CD4-positive, alpha-beta T cell treated with Interleukin-4 for 1 hour (primary cell): Measurements from ENCODE around the gene SLC15A3.

Experiments
- DNase-seq, 2 donors: peaks; one replicate each; pipeline ENCODE4 v3.0.0-alpha.2; 2020 to 2022

Gene SLC15A3

DNA sequence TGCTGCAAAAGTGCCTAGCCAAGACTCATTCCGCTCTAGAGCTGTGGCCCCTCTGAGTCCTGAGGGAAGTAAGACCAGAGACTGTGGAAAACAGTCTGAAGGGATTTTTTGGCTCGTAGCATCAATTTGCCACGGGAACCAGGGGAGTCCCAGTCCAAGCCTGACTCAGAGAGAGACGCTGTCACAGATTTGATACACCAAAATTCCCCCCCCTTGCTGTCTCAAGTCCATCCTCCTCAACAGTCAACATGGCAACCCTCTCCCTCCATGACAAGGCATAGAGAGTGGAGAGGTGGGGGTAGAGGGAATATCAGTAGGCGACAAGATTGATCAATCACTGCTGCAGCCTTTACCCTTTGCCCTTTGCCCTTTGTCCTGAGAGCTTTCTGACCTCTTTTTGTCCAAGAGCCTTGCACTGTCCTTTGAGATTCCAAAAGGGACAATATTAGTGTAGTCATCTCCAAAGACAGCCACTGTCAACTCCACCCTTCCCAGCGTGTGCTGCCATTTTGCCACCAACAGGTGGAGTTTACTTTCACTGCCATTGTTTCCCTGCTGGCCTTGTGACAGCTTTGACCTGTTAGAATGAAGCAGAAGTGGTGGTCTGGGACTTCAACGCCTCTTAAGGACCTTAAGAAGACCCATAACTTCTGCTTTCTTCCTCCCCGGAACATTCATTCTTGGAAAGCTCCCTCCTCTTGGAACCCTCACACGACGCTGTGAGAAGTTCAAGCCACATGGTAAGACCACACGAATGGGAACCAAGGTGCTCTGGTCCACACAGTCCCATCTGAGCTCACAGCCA is 7.3 kb downstream of the SLC15A3 start:
- DNase-seq, result no peak

DNA sequence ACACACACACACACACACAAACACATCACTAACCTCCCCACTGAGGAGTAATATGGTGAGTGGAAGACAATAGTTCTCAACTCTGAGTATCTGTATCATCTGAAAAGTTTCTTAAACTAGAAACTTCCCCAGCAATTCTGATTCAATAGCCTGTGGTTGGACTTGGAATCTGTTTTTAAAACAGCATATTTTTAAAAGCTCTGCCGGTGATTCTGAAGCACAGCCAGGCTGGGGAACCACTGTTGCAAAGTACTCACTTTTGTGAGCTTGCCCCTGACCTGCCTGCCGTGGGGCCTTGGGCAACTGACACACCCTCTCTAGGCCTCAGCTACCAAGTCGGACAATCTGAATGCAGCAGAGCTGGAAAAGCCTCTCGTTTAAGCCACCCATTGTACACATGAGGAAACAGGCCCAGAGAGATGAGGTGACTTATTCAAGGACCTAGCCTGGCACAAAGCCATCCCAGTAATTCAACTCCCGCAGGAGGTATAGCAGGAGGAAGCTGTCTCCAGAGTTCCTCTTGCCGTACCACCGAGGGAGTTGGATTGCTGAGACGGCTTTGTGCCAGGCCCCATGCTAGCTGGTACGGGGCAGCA is 8.9 kb downstream of the SLC15A3 start:
- DNase-seq, result no peak

DNA sequence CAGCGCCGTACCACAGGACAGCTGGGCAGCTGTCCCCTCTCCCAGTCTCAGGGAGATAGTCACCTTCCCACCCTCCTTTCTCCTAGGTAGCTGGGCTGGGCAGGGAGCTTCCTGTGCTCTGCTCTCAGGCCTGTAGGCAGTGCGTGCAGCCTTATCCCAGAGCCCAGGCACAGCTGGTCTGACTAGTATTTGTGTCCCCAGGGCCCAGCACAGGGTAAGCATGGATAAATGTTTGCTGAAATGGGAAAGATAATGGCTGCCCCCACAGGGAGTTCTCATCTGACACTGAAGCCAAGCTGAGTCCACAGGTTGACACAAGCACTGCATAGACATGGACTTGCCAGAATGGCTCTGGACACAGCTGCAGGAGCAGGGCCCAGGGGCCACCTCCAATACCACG is 9.8 kb downstream of the SLC15A3 start:
- no peak for DNase-seq

DNA sequence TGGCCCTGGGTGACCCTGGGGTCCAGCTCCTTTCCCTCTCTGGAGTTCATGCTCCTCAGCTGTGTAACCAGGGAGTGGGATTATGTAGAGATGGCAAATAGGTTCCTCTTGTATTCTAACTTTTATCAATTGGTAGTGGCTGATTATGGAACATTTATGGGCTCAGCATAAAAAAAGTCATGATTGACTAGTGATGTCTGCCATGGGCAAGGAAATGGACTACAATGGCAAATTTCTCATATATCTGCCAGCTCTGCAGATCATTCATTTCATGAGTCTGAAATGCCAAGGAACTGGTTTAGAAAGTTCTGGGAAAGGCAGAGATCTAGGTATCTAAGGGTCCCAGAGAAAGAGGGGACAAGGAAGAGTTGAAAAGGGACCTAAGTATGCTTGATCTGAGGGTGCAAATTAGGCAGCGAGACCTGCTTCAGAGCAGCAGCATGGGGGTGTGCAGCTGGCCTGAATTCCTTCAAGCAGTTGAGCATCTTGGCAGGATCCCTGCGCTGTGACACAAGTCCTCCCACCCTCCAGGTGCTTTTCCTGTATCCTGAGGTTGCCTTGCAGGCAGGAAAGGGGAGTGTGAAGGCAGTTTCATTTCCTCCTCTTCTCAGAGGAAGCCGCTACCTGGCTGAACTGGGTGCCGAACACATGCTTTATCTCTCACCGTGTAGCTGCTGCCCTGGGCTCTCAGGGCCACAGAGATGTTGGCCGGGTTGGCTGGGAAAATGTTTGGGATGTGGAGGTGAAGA is 10.4 kb downstream of the SLC15A3 start:
- no peak for DNase-seq

DNA sequence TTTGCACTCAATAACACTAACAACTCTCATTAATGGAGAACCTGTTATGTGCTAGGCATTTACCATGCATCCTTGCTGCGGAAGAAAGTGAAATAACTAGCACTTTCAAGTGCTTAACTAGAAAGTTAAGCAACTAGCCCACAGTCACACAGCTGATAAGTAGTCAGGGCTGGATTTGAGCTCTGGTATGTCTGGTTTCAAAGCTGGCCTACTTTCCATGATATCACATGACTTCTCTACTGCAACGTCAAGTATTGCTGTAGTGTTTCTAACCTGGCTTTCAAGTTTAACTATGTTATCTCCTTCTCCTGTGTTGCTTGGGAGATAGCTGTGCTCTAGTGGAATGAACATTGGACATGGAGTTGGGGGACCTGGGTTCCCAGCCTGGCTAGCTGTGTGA is 12.1 kb downstream of the SLC15A3 start:
- no peak for DNase-seq

DNA sequence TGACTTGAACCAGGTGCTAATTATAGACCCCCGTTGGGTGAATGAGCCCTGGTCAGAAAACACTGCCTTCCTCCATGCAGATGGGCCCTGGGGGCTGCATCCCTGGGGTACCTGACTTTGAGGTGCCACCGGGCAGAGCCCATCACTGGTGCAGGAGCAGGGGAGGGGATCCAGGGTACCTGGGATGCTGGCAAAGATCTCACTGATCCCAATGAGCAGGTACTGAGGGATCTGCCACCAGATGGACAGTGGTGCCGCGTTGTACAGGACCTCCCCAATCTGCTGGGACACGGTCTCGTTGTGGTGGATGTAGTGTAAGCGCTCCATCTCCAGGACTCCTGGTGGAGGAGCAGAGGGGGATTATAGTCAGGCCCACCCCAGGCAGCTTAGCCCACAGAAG is 12.7 kb downstream of the SLC15A3 start:
- DNase-seq, result no peak

DNA sequence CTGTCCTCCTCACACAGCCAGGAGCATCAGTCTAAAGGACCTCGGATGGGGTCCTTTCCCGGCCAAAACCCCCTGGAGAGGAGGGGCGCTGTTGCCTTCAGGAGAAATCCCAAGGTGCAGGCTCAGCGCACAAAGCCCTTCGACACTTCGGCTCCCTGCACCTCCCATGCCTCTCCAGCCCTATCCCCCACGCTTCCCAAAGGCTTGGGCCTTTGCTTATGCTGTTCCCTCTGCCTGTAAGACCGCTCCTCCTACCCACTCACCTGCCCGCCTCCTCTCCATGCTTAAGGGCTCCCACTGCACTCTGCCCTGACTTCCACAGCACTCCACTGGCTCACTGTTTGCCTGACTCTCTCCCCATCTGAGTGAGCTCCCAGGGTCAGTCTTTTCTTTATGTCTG is 13.5 kb downstream of the SLC15A3 start:
- DNase-seq, result no peak

DNA sequence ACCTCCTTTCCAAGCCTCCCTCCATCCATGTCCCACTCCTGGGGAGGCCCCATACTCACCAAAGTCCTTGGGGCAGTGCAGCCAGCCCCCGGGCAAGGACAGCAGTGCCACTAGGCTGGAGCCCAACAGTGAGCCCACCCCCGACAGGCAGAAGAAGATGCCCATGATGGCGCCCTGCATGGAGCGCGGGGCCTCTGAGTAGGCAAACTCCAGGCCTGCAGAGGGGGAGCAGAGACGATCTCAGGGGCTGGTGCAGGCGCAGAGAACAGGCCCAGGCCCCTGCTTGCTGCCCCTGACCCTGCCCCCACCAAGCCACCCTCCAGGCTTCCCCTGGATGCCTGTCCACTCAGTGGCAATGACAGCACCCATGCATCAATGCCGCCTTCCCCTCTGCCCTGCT is 14.2 kb downstream of the SLC15A3 start:
- no peak for DNase-seq

DNA sequence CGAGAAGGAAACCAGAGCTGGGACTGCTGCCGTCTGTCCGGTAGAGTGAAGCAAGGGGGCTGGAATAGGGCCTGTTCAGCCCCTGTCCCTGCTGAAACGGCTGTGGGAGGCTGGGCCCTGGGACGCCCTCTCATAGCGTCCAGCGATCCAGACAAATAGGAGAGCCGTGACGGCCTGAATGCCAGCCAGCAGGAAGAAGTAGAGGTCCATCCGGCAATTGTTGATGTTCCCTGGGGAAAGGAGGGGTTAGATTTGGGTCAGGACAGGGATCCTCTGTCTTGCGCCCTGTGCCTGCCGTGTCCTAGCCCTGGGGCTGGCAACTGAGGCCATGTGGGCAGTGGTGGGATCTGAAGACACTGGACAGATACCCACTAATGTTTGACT is 14.8 kb downstream of the SLC15A3 start:
- DNase-seq, result no peak

DNA sequence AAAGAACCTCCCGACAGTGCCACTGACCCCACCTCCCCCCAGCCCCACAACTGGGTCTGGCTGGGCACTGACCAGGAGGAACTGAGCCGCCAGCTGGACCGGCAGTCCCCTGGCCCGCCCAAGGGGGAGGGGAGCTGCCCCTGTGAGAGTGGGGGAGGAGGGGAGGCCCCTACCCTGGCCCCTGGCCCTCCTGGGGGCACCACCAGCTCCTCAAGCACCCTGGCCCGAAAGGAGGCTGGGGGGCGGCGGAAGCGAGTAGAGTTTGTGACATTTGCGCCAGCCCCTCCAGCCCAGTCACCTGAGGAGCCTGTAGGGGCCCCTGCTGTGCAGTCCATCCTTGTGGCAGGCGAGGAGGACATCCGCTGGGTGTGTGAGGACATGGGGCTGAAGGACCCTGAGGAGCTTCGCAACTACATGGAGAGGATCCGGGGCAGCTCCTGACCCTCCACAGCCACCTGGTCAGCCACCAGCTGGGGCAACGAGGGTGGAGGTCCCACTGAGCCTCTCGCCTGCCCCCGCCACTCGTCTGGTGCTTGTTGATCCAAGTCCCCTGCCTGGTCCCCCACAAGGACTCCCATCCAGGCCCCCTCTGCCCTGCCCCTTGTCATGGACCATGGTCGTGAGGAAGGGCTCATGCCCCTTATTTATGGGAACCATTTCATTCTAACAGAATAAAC is 15.4 kb downstream of the SLC15A3 start:
- DNase-seq, result no peak

DNA sequence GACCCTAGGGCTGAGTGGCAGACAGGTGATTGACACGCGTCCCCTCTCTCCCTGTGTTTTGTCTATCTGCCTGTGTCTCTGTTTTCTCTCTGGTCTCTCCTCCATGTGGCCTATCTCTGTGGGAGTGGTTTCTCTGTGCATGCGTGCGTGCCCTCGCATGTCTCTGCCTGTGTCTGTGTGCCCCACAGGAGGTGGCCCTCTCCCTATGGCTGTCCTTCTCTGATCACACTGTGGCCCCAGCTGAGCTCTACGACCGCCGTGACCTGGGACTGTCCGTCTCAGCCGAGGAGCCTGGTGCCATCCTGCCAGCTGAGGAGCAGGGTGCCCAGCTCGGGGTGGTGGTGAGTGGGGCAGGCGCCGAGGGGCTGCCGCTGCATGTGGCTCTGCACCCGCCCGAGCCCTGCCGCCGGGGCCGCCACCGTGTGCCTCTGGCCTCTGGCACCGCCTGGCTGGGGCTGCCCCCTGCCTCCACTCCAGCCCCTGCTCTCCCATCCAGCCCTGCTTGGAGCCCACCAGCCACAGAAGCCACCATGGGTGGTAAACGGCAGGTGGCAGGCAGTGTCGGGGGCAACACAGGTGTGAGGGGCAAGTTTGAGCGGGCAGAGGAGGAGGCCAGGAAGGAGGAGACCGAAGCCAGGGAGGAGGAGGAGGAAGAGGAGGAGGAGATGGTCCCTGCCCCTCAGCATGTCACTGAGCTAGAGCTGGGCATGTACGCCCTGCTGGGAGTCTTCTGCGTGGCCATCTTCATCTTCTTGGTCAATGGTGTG is 16.1 kb downstream of the SLC15A3 start:
- DNase-seq, result no peak

DNA sequence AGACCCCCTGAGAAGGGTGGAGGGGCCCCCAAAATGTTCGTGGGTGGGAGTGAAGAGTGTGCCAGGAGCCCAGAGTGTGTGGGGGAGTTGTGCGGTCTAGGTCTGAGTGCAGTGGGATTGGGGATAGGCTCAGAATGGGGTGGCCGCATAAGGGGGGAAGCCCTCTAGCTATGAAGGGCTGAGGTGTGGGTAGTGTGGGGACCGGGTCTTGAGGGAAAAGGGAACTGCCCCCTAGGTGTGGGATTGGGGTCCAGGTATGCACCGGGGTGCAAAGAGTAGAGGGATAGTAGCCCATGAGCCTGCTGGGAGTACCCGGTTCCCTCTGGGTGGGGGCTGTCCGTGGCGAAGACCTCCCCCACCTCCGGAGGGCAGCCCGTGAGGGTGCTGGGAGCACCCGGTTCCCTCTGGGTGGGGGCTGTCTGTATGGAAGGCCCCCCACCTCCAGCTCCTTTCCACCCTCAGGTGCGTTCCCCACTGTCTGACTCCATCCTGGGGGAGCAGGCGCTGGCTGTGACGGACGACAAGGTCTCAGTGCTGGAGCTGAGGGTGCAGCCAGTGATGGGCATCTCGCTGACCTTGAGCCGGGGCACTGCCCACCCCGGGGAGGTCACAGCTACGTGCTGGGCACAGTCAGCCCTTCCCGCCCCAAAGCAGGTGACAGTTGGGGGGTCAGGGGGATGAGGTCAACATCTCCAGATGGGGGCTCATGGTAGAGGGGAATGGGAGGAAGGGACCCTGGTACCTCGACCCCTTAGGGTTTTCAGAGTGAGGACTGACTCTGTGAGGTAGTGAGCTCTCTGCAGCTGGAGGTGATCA is 17.0 kb downstream of the SLC15A3 start:
- DNase-seq, result no peak

DNA sequence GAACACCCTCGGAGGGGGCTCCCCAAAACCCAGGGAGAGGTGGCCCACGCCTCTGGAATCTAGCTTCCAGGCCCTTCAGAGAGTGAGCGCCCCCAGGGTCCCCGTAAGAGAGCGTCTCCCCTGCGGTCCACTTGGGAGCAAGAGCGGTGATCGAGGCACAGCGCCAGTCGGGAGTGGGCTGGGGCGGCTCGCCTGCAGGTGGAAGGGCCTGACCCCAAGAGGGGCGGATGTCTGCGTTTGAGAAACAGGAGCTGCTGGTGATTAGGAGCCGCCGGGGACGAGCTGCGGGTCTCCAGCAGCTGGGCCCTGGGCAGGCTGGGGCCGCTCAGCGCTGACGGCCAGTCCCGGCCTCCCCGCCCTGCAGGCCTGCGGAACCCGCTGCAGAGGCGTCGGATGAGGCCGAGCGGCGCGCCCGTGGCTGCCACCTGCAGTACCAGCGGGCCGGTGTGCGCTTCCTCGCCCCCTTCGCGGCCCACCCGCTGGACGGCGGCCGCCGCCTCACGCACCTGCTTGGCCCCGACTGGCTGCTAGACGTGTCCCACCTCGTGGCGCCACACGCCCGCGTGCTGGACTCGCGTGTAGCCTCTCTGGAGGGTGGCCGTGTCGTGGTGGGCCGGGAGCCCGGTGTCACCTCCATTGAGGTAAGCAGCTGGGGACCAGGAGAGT is 17.7 kb downstream of the SLC15A3 start:
- no peak for DNase-seq

DNA sequence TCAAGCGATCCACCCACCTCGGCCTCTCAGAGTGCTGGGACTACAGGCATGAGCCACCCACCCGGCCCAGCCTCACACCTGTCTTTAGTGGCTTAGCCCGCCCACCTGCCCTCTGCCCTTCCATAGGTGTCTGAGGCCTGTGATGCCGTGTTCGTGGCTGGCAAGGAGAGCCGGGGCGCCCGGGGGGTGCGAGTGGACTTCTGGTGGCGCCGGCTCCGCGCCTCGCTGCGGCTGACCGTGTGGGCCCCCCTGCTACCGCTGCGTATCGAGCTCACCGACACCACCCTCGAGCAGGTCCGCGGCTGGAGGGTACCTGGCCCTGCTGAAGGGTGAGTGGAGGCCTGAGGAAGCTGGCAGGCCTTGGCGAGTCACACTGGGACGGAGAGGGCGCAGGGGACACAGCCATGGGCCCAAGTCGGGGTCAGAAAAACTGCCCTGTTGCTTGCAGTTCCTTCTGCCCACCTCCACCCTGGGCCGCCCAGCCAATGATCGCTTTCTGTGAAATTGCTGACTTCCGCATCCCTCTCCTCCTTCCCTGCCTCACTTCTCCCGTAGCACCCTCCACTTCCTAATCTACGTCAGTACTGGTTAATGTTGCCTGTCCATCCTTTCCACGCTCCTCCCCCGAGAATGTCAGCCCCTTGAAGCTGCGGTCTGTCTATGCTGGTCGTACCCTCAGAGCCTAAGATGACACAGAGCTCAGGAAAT is 18.4 kb downstream of the SLC15A3 start:
- DNase-seq, result no peak

DNA sequence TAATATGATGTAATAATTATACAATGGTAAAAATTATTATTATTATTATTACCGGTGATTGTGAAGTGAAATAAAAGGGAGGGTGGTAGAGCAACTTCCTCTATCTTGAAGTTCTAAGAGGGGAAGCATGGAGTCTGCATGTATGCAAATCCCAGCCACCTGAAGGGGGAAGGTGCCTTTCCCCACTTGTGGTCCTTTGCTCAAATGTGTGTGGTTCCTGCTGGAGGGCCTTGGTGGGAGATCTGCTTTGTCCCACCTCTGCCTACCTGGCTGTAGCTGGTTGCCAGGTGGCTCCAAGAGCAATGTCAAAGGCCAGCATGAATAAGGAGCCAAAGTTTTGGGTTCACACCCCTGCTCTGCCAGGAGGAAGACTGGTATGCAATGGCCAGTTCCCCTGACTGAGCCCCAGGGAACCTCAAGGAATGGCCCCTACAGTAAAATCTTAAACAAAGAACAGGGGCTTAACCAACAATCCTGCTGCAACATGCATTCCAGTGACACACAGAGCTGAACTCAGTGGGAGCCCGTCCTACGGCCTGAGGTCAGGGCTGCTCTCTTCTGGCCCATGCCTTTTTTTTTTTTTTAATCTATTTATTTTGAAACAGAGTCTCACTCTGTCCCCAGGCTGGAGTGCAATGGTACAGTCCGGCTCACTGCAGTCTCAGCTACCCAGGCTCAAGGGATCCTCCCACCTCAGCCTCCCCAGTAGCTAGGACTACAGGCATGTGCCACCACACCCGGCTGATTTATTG is 19.2 kb downstream of the SLC15A3 start:
- no peak for DNase-seq

DNA sequence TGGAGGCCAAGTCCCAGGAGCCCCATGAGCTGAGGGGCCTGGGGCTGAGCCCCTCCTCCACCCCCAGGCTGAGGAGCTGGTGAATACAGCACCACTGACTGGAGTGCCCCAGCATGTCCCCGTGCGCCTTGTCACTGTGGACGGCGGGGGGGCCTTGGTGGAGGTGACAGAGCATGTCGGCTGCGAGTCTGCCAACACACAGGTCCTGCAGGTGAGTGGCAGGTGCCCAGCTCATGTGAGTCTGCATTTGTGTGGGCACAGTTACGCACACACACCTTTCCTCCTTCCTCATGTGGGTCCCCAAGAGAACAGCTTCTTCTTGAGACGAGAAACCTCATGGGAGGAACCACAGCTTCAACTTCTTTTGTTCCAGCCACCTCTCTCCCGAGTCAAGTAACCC is 20.1 kb downstream of the SLC15A3 start:
- DNase-seq, result peak in 1 of 2 donors; percentile 72

DNA sequence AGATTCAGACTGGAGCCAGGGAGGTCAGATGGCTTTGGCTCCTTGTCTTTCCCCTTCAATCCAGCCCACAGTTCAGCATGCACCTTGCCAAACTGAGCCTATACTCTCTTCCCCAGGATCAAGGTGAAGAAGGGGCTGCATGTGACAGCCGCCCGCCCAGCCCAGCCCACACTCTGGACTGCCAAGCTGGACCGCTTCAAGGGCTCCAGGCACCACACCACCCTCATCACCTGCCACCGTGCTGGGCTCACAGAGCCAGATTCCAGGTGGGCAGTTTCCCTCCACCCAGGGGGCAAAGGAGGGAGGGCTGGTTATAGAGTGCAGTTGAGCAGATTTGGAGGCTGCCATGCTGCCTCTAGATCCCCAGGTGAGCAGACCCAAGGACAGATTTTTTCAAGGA is 21.6 kb downstream of the SLC15A3 start:
- DNase-seq, result no peak

DNA sequence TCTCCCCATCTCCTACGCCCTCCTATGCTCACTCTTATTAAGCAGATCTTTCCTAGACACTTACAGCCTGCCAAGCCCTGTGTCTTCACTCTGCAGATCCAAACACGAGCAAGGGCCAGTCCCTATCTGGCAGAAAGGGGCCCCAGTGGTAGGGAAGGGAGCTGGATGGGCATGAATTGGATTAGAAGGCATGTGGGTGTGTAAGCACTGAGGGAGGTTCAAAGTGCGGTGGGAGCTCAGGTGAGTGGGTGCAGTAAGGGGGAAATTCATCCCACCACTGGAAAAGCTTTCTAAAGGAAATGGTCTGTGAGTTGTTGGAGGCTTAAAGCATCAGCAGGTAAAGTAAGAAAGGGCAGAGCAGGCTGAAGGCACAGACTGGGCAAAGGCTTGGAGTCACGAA is 22.2 kb downstream of the SLC15A3 start:
- no peak for DNase-seq

DNA sequence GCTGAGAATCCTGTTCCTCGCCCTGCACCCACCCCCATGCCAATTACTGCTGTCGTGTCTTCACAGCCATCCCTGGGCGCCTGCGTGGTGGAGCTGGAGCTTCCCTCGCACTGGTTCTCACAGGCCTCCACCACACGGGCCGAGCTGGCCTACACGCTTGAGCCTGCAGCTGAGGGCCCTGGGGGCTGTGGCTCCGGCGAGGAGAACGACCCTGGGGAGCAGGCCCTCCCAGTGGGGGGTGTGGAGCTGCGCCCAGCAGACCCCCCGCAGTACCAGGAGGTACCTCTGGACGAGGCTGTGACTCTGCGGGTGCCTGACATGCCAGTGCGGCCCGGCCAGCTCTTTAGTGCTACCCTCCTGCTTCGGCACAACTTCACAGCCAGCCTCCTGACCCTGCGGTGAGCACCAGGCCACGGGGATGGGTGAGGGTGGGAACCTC is 23.4 kb downstream of the SLC15A3 start:
- no peak for DNase-seq

DNA sequence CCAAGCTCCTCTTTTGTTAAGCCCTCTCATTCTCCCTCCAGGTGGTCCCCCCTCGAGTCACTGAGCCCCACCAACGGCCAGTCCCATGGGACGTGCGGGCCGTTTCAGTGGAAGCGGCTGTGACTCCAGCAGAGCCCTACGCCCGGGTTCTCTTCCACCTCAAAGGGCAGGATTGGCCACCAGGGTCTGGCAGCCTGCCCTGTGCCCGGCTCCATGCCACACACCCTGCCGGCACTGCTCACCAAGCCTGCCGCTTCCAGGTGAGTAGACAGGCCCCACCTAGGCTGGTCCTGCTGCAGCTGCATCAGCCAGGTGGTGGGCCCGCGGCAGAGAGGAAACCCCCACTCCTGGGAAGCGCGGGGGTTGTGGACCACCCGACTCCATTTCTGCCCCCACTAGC is 24.4 kb downstream of the SLC15A3 start:
- no peak for DNase-seq
